Left cardiac atrium (tissue), 4 donors: ENCODE measurements around the gene SELENOH. TPM values are rescaled to one million over a fixed set of nuclear protein-coding genes. Genes with fewer than 3 reads are reported as not detected.
"Not testable (repeated sequence)": the region's sequence is repeated elsewhere in the genome, so short reads cannot be mapped to it uniquely, and the experiment has no call there.

Source experiments
- ATAC-seq, 2 donors: fragments of 200-7000 bp; cut with Tn5 transposase; one replicate each; pipeline ENCODE4 v1.9.1; 2020; ENCODE audit warnings: mild to moderate bottlenecking in 2 of 2, moderate library complexity in 2 of 2
- DNase-seq: peaks from one replicate; pipeline ENCODE4 v3.0.0-alpha.2; 2020
- intact Hi-C, 2 donors: fragments of 100-400 bp; cut with DNase I; formaldehyde crosslinking; loops; one replicate each; pipeline versions ENCODE4 v1.14.1 to v1.15.1; 2022 to 2023
- long read RNA-seq: library from polyadenylated mRNA; unstranded; transcript quantifications from one replicate; pipeline ENCODE4 v2.0.0, GENCODE V29; 2021
- total RNA-seq, 2 donors: library from RNA; stranded (reverse); fragmentation: NEBNext Ultra II Directional; extraction: Animal tissue kit (Norgen Biotek cat#: 25700); gene quantifications; one replicate each; pipeline ENCODE4 v1.2.1, GENCODE V29; 2021
- donor health status: DM: no; HTN: yes; CAD: no.
- donor health status: DM: no; HTN: yes; CAD: no; lungs with severe emphysema.
- donor health status: DM: yes; HTN: yes; CAD: no.
- donor health status: Dilated cardiomyopathy.

The SELENOH gene
- 100 to 1,000 TPM in 1 of 2 donors, 10 to 100 TPM in 1; 99.1 to 116 TPM for total RNA-seq
- long read RNA-seq, transcript SELENOH-204 (4 exons, 818 nt) = major isoform, 16 of 20 reads
- long read RNA-seq, partial matches to known transcripts = 0 of 20 reads
- long read RNA-seq, other reads (novel, unspliced or antisense) = 2 of 20 reads

GRCh38 chr11:57741132-57742086 lies at the start of gene SELENOH:
Gene SELENOH (plus strand): TSS chr11:57741491. CDS start chr11:57741596, 105 bp downstream.
- DNase-seq (peak; percentile 97), ATAC-seq (peak; percentile 98)
- intact Hi-C loops = loop anchor here in 1 of 2 donors (10.0 kb wide), 1 partner anchor 53 kb away; no protein-coding TSS in a partner anchor

GRCh38 chr11:57698843-57699365 lies 42.4 kb upstream of the SELENOH start:
- no peak for ATAC-seq
- intact Hi-C loops = no loop called here
- no peak for DNase-seq

- DNase-seq (no peak), ATAC-seq (no peak)
- intact Hi-C loops = no loop called here
These were observed 41.5 kb upstream of the SELENOH start for GRCh38 chr11:57699813-57700212.

- intact Hi-C loops = no loop called here
- ATAC-seq (no peak), DNase-seq (no peak)
These were observed 40.9 kb upstream of the SELENOH start for GRCh38 chr11:57700425-57700824.

- intact Hi-C loops = no loop called here
- ATAC-seq = no peak
- no peak for DNase-seq
These were observed 38.0 kb upstream of the SELENOH start for GRCh38 chr11:57703341-57703740.

- ATAC-seq (no peak), DNase-seq (no peak)
- intact Hi-C loops = no loop called here
These were observed 36.4 kb upstream of the SELENOH start for GRCh38 chr11:57704932-57705331.

- intact Hi-C loops, DNase-seq, ATAC-seq: not testable (repeated sequence)
These were observed 35.9 kb upstream of the SELENOH start for GRCh38 chr11:57705432-57705831.

GRCh38 chr11:57709802-57710367 lies 31.4 kb upstream of the SELENOH start:
- intact Hi-C loops = no loop called here
- no peak for DNase-seq
- no peak for ATAC-seq

GRCh38 chr11:57711414-57712255 lies 29.7 kb upstream of the SELENOH start, which contains the start of gene MED19:
Gene MED19 (minus strand): TSS chr11:57712215. CDS start chr11:57712179, 36 bp downstream.
- peak; percentile 64 to 76 for ATAC-seq

GRCh38 chr11:57712256-57713150 lies 28.8 kb upstream of the SELENOH start, which contains the start of gene TMX2:
Gene TMX2 (plus strand): TSS chr11:57712593. CDS start chr11:57712619, 26 bp downstream.
- intact Hi-C loops = no loop called here
- ATAC-seq = peak; percentile 96 to 97
- DNase-seq = peak; percentile 95

More at GRCh38 chr11:57711414-57712255, 29.7 kb upstream of the SELENOH start, which contains the start of gene MED19:
- peak; percentile 74 for DNase-seq
- intact Hi-C loops = no loop called here

GRCh38 chr11:57713835-57714234 lies 27.5 kb upstream of the SELENOH start:
- intact Hi-C loops = no loop called here
- ATAC-seq (no peak), DNase-seq (no peak)

- ATAC-seq, intact Hi-C loops, DNase-seq: not testable (repeated sequence)
These were observed 24.6 kb upstream of the SELENOH start for GRCh38 chr11:57716726-57717125.

GRCh38 chr11:57727185-57727584 lies 14.1 kb upstream of the SELENOH start:
- DNase-seq (no peak), ATAC-seq (no peak)
- intact Hi-C loops = no loop called here

GRCh38 chr11:57728829-57729228 lies 12.5 kb upstream of the SELENOH start:
- DNase-seq (no peak), ATAC-seq (no peak)
- intact Hi-C loops = no loop called here

- ATAC-seq (no peak), DNase-seq (no peak)
- intact Hi-C loops = no loop called here
These were observed 11.8 kb upstream of the SELENOH start for GRCh38 chr11:57729479-57729878.

- DNase-seq (no peak), ATAC-seq (no peak)
These were observed 8.6 kb upstream of the SELENOH start for GRCh38 chr11:57732661-57733060.

GRCh38 chr11:57735619-57736298 lies 5.5 kb upstream of the SELENOH start:
- intact Hi-C loops = no loop called here
- peak; percentile 36 to 40 for ATAC-seq
- DNase-seq = no peak

More at GRCh38 chr11:57732661-57733060, 8.6 kb upstream of the SELENOH start:
- intact Hi-C loops = no loop called here
